HG03342 (cell line): ENCODE data around the gene FZR1.

ENCODE experiments used
- ATAC-seq: cut with Tn5 transposase; IDR thresholded peaks from one replicate; pipeline ENCODE4 v1.9.1; 2021; ENCODE audit warnings: mild to moderate bottlenecking, moderate library complexity; ENCODE audit not compliant: unreplicated experiment

FZR1 gene

DNA sequence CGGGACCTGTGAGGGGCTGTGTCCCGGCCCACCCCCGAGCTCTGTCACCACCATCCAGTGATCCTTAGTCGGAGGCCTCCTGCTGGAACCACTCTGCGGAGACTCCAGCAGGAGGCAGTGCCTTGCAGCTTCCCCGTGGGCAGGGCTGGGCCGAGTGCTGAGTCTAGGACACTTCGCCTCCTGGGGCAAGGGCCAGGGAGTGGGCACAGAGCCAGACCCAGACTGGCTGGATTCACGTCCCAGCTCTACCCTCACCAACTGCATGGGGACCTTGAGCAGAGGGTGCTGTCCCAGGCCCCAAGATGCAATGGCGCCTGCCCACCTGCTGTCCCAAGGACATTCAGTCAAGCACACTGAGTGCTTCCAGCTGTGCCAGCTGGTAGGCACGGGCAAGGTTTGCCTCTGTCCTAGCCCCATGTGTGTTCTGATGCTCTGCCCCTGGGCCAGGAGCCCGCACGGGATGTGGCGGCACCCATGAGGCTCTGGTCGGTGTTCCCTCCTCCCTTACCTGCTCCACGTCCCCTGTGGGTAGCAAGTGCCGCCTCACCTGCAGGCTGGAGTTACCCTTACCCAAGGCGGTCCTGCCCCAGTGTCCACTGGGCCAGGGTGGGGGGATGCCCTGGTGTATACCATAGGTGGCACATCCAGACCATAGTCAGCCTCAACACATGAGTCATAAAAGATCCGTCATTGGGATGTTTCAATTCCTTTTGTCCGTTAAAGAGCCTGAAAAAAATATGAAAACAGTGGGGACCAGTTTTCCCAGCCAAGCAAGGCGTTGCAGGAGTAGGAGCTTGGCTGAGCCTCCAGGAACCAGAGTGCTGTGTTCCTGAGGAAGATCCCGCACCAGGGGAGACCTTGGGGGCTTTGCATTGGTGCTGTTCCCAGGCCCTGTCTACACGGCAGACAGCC lies 7.4 kb downstream of the FZR1 start:
- no peak for ATAC-seq

DNA sequence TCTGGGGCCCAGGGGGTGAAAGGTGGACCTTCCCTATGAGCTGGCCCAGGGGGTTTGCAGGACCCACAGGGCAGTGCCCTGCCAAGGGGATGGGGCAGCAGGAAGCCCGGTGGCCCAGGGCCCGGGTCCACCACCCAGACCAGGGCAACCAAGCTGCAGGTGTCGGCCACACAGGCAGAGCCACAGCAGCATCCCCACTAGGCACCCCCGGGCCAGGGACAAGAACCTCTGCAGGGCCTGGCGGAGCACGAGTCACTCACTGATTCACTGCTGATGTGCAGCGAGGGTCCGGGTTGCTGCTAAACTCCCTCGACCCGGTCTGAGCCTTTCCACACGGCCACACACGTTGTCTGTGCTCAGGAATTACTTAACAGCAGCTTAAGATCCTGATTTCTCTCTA lies 8.8 kb downstream of the FZR1 start:
- ATAC-seq, result no peak

DNA sequence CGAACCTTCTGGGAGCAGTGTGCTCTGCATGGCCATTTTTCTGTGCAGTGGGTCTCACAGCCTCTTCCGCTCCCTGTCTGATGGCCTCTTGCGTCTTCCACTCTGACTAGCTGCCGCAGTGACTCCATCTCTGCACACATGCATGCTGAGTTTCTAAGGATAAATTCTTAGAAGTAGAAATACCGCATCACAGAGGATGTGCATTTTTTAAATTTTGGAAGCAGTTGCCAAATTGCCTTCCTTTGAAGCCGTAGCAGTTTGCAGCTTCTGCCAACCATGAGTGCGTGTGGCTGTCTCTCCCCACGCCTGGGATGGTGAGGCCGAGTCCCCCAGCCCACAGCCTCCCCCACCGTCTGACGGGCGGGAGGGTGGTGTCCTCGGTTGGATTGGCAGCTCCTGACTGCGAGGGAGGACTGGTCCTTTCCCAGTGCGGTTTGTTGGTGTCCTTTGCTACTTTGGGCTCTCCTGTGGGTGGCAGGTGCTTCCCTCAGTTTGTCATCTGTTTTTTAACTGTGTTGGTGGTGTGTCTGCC lies 9.8 kb downstream of the FZR1 start:
- ATAC-seq, result no peak

DNA sequence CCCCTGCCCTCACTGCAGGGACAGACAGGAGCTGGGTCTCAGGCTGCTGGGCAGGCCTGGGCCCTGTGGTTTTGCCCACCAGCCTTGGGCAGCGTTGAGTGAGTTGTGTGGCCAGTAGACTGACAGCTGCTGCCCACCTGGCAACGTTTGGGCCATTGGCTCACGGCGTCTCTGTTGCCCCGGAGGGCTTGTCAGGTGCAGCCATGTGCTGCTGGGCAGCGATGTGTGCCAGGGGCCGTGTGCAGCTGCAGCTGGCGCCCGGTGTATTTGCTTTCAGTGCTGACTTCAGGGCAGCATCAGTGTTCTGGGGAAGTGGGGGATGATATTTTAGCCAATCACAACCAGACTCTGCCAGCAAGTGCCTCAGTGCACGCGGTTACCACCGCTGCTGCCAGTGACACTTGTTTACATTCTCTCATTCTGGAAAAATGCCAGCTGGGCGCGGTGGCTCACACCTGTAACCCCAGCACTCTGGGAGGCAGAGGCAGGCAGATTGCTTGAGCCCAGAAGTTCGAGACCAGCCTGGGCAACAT lies 10.6 kb downstream of the FZR1 start:
- no peak for ATAC-seq

DNA sequence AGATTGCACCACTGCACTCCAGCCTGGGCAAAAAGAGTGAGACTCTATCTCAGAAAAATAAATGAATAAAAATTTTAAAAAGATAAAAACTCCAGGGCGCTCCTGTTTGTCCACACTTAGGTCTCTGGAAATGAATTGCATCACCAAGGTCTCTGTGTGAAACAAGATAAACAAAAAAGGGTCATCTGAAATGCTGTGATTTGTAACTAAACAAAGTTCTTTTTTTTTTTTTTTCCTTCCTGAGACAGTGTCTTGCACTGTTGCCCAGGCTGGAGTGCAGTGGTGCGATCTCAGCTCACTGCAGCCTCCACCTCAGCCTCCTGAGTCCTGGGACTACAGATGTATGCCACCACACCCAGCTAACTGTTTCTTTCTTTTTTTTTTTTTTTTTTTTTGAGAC lies 11.5 kb downstream of the FZR1 start:
- ATAC-seq, result no peak

DNA sequence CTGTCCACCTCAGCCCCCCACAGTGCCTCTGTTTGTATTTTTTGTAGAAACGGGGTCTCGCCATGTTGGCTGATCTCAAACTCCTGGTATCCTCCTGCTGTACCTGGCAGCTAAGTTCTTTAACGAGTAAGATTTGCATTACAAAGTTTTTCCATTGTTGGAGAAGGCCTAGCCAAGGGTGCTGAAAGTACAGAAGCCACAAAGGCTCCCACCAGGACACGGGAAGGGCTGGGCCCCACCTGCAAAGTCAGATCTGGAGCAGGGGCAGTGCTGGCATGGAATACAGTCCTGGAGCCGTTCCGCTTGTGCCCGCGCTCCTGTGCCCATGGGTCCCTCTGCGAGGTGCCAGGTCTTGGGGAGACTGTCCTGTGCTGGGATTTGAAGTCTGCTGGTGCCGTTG lies 12.1 kb downstream of the FZR1 start:
- no peak for ATAC-seq

DNA sequence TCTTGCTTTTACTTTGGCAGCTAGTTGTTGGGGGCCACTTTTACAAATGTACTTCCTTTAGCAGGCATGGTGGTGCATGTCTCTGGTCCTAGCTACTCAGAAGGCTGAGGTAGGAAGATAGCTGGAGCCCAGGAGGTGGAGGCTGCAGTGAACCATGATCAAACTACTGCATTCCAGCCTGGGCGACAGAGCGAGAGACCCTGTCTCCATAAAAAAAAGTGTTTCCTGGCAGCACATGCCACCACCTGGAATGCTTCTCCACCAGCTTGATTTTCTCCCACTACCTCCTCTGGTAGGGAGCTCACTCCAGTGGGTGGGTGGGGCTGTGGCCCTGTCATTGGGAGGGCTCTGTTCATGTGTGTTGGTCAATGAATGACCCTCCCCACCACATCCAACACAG lies 12.5 kb downstream of the FZR1 start:
- no peak for ATAC-seq

DNA sequence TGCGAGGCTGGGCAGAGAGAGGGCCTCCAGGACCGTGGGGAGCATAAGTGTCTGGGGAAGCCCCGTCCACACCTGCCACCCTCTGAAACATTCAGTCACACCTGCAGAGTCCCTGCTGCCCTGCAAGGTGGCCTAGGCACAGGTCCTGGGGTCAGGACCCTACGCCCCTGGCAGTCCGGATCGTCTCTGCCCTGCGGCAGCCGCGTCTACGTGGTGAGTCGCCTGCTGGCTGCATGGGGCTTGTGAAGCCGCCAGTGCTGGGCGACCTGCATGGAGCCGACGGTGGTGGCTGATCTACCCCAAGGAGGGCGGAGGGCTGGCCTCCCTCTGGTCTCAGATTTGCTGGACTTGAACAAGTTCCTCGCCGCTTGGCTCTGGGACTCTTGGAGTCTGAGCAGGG lies 13.0 kb downstream of the FZR1 start:
- no peak for ATAC-seq

DNA sequence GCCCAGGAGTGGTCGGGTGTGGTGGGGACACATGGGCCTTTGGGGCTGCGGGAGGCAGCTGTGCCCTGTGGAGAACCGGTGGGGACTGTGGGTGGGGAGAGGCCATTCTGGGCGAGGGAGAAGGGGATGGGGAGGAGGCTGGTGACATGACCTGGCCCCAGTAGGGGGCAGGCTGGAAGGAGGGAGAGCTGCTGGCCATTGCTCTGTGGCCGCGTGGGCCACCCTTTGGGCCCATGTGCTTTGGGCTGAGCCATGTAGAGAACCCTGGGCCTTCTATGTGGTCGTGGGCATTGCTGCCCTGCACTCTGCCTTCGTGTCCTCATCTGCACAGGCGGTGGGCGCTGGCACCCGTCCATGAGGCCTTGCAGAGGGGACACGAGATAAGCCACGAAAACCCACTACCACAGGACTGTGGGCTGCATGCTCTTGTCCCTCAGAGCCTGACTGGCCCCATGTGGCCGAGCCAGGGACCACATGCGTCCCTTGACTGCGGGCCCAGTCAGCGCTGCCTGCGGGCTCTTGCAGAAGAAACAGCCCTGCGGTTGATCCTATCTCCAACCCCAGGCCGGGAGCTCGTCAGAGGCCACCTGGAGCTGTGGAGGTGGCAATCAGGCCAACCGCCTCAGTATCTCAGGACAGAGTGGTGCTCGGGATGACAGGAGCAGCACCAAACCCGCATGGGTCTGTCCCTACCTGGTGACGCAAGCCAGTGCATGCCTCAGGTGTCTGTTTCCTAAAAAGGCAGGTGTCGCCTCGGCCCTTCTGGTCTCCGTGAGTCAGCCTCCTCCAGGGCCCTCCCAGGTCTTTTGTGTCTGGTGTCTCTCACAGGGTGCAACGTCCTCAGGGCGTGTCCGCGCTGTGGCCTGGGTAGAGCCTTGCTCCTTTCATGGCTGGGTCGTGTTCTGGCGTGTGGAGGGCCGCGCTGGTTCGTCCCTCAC lies 14.3 kb downstream of the FZR1 start:
- ATAC-seq, result no peak

DNA sequence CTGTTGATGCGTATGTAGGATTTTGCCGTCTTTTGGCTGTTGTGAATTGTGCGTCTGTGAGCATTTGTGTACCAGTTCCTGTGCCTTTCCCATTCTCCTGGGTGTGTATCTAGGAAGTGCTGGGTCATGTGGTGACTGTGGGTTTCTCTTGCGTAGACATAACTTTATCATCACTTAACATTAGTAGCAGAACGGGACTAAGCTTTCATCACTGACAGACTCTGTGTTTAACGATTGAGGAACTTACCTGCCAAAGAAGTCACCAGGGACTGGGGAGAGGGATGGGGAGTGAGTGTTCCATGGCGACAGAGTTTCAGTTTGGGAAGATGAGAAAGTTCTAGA lies 15.0 kb downstream of the FZR1 start:
- ATAC-seq, result no peak

DNA sequence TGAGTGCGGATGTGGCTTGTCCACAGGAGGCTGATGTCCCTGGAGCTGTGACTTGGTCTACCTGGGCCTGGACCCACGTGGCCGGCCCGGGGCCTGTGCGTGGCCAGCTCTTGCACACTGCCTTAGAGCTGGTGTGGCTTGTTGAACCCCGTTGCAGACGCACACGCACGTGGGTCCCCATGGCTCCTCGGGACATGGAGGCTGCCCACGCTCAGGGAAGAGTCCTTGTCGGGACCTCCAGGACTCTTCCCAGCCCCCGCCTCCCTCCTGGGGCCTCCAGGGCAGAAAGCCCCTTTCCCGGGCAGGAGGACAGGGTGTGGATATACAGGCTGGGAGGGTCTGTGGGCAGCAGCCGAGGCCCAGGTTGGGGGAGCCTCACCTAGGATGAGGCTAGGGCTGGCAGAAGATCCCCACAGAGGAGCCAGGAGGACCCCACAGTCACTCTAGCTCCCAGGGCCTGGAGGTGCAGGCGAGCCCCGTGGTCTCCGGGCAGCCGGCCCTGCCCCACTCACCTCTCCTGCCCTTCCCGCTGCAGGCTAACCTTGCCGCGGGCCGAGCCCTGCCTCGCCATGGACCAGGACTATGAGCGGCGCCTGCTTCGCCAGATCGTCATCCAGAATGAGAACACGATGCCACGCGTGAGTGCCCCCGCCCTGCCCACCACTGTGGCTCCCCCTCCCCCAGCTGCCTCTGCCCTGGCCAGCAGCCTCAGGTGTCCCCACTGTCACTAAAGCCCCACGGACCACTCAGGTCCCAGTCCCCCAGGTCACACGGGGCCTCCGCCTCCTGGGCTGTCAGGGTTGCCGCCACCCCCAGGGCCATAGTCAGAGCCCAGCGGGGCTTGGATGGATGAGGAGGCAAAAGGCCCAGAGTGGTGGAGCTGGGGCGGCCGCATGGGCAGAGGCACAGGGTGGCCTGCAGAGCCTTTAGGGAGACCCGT lies 16.6 kb downstream of the FZR1 start:
- ATAC-seq, result no peak

DNA sequence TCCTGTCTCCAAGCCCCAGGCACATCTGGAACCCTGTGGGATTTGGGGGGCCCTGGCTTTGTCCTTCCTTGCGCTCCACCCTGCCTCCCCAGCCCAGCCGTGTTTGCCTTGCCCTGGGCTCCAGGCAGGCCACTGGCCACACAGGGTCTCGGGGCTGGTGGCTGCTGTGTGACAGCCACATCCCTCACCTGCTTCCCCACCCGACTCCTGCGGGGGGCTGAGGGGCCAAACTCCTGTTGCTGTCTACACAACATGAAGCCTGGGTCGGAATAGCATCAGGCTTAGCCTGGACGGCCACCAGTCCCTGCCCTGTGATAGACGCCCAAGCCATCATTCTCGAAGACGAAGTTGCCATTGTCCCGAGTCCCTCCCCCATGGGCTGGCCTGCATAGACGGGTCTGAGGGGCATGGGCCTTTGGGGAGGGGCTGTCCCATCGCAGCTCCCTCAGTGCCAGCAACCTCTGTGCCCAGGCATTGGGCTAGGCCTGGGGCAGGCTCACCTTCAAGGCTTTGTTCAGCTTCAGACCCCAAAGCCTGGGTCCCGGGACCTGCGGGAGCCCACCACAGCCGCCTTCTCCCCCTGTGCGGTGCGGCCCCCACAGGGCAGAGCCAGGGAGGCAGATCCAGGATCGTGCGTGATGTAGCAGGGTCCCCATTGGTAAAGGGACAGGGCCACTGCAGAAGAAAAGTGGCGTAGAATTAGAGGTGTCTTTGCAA lies 17.4 kb downstream of the FZR1 start:
- no peak for ATAC-seq

DNA sequence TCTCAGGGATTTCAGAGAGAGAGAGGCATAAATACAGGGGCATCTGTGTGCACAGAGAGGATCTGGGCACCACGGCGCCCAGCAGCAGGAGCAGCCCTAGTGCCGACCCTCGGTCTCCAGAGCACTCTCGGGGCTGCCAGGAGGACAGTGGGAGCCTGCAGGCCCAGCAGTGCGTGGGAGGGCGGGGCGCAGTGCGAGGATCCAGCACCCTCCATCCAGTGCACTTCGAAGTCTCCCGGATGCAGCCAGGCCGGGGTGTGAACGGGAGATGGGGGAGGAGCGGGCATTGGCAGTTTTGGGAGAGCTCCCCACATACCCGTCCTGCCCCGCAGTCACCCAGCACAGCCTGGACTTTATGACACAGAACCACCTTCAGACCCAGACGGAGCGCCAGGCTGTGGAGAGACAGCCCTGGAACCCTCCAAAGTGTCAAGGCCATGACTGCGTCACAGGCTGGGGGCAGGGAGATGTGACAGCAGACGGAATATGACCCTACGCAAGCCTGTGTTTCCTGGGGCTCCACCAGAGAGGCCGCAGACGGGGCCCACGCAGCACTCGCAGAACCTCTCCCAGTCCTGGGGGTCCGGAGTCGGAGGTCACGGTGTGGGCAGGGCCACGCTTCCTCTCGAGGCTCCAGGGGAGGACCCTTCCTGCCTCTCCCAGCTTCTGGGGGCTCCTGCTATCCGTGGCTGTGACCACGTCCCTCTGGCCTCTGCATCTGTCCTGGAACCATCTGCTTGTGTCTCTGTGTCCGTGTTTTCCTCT lies 18.1 kb downstream of the FZR1 start:
- no peak for ATAC-seq

DNA sequence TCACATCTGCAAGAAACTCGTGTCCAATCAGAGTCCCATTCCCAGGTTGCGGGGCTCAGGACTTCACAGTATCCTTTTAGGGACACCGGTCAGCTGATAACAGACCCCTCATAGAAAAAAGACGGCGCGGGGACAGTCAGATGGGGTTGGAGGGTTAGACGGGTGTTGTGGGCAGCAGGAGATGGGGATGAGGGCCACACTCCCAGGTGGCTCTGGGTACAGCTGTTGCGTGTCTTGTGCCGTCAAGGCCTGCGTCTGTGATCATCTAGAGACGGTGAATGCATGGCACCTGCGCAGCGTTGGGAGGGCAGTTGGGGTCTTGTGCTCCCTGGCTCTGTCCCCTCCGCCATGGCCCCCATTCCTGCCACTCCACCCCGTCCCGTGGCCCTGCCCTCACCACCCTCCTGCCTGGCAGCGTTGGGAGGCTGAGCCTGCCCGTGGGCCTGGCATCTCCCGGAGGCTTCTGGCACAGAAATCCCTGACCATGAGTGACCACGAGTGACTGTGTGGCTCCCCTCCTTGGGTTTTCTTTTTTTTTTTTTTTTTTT lies 18.9 kb downstream of the FZR1 start:
- no peak for ATAC-seq

DNA sequence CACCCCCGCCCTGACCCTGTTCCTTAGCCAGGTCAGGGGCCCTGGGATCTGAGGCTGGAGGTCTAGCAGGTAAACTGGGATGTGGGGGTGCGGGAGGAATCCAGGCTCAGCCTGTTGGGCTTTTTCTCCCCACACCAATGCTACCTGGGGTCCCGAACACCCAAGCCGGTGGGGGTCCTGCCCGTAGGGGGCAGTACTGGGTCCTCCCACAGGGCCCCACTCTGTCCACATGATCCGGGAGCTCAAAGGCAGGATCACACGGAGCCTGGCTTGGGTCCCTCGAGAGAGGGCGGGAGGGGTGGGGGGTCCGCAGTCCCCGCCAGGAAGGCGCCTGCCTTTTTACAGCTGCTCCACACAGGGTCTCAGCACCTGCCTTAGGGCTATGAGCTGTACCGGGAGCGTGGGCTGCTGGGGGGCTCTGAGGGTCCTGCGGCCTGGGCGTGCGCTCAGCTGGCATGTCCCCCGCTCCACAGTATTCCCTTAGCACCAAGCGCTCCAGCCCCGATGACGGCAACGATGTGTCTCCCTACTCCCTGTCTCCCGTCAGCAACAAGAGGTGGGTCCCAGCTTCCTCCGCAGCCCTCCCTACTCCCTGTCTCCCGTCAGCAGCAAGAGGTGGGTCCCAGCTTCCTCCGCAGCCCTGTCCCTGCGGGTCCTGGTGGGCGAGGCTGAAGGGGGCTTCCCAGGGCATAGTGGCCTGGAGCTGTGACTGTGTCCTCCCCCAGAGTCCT lies 20.6 kb downstream of the FZR1 start:
- ATAC-seq, result no peak

DNA sequence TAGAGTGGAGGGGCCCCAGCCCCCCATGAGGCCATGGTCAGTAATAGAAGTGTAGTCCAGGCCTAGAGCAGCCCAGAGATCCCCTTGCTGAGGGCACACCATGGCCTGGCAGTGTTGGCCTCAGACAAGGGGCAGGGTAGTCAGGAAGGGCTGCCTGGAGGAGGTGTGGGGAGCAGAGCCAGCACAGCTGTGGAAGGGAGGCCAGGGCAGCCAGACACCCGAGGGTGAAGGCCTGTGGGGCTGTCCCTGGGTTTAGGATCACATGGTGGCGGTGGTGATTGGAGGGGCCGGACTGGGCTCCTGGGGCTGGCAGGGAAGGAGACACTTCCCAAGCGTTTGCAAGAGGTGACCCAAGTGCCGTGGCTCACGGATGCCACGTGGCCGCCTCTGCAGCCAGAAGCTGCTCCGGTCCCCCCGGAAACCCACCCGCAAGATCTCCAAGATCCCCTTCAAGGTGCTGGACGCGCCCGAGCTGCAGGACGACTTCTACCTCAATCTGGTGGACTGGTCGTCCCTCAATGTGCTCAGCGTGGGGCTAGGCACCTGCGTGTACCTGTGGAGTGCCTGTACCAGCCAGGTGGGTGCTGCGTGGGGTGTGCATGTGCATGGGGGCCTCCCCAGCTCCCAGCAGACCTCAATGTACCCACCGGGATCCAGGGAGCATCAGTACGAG lies 21.3 kb downstream of the FZR1 start:
- ATAC-seq, result no peak

DNA sequence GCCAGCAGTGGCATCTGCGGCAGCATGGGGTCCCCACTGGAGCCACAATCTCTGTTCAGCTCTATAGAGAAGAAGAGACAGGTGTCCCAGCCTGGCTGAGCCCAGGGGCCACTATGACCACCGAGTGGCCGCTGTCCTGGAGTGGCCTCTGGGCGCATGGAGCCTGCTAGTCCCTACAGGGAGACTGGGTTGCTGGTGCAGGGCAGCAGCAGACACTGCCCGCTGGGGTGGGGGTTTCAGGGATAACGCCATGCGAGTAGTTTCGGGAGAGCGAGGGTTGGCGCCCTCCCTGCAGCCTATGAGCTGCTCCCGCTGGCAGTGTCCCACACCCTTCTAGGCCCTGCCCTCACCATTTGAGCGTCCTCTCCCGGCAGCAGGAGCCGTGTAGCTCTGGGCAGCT lies 22.0 kb downstream of the FZR1 start:
- ATAC-seq, result no peak
